Activated T-cell treated with anti-CD3 and anti-CD28 coated beads, Interleukin-2, amount 50 U/mL, for 72 hours (primary cell): ENCODE data around the gene GDF2. TPM values are rescaled to one million over a fixed set of nuclear protein-coding genes. Genes with fewer than 3 reads are reported as not detected.

ENCODE experiments used
- ATAC-seq, 2 donors: fragments of 150-1000 bp; cut with Tn5 transposase; replicated peaks in 1 of 2; 2 replicates each; pipeline ENCODE4 v1.10.0; 2021; ENCODE audit warnings: moderate library complexity in 2 of 2, mild to moderate bottlenecking in 1 of 2
- DNase-seq, 2 donors: peaks; one replicate each; pipeline ENCODE4 v3.0.0; 2021 to 2022; ENCODE audit warnings: mixed read lengths in 1 of 2
- H3K27ac Mint-ChIP-seq: one replicate; pipeline ENCODE4 v1.8.0; 2022; ENCODE audit warnings: mild to moderate bottlenecking, moderate library complexity, mixed read lengths
- H3K27me3 Mint-ChIP-seq: one replicate; pipeline ENCODE4 v1.8.0; 2022; ENCODE audit warnings: low read depth, mixed read lengths
- H3K36me3 Mint-ChIP-seq, 2 donors: one replicate each; pipeline ENCODE4 v1.8.0; 2022; ENCODE audit warnings: mixed read lengths in 2 of 2, mild to moderate bottlenecking in 1 of 2; ENCODE audit not compliant: insufficient read depth in 2 of 2
- H3K4me1 Mint-ChIP-seq: one replicate; pipeline ENCODE4 v1.8.0; 2022; ENCODE audit warnings: low read depth, mixed read lengths
- H3K4me3 Mint-ChIP-seq, 2 donors: one replicate each; pipeline ENCODE4 v1.8.0; 2022; ENCODE audit warnings: mild to moderate bottlenecking in 2 of 2, mixed read lengths in 2 of 2, moderate library complexity in 2 of 2
- H3K9me3 Mint-ChIP-seq, 2 donors: one replicate each; pipeline ENCODE4 v1.8.0; 2022; ENCODE audit warnings: mixed read lengths in 2 of 2
- total RNA-seq, 2 donors: library from RNA; stranded (reverse); gene quantifications; one replicate each; pipeline ENCODE4 v1.2.3, GENCODE V29; 2022

GDF2 gene
- total RNA-seq, 2 donors from 2014 or later = not detected

GRCh38 chr10:47348661-47349470, 26.6 kb downstream of the GDF2 start:
- H3K27ac Mint-ChIP-seq = no peak overlapping the region
- H3K9me3 Mint-ChIP-seq = no peaks in the 10 kb centered on the region
- H3K4me3 Mint-ChIP-seq = no peak overlapping the region
- no peaks in the 10 kb centered on the region for H3K27me3 Mint-ChIP-seq
- H3K36me3 Mint-ChIP-seq = no peaks in the 10 kb centered on the region
- DNase-seq (no peak), ATAC-seq (no peak)
- no peaks in the 10 kb centered on the region for H3K4me1 Mint-ChIP-seq

DNA sequence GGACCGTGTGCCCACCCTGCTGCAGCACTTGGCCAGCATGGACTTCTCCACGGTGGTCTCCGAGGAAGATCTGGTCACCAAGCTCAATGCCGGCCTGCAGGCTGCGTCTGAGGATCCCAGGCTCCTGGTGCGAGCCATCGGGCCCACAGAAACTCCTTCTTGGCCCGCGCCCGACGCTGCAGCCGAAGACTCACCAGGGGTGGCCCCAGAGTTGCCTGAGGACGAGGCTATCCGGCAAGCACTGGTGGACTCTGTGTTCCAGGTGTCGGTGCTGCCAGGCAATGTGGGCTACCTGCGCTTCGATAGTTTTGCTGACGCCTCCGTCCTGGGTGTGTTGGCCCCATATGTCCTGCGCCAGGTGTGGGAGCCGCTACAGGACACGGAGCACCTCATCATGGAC, 27.3 kb downstream of the GDF2 start:
- DNase-seq (no peak), ATAC-seq (no peak)
- Mint-ChIP-seq H3K9me3 (no peaks in the 10 kb centered on the region), H3K27ac (no peak overlapping the region), H3K36me3 (no peaks in the 10 kb centered on the region), H3K4me1 (no peaks in the 10 kb centered on the region), H3K27me3 (no peaks in the 10 kb centered on the region), H3K4me3 (no peak overlapping the region)

- H3K9me3 Mint-ChIP-seq = no peaks in the 10 kb centered on the region
- H3K4me1 Mint-ChIP-seq = no peaks in the 10 kb centered on the region
- DNase-seq (no peak), ATAC-seq (no peak)
- H3K36me3 Mint-ChIP-seq = no peaks in the 10 kb centered on the region
- H3K27ac Mint-ChIP-seq = no peak overlapping the region
- H3K27me3 Mint-ChIP-seq = no peaks in the 10 kb centered on the region
- no peak overlapping the region for H3K4me3 Mint-ChIP-seq
These were observed 27.7 kb downstream of the GDF2 start for GRCh38 chr10:47349941-47350371.

- H3K9me3 Mint-ChIP-seq = no peaks in the 10 kb centered on the region
- ATAC-seq (no peak), DNase-seq (no peak)
- H3K27ac Mint-ChIP-seq = no peak overlapping the region
- no peaks in the 10 kb centered on the region for H3K36me3 Mint-ChIP-seq
- no peaks in the 10 kb centered on the region for H3K27me3 Mint-ChIP-seq
- no peak overlapping the region for H3K4me3 Mint-ChIP-seq
- no peaks in the 10 kb centered on the region for H3K4me1 Mint-ChIP-seq
These were observed 28.7 kb downstream of the GDF2 start for GRCh38 chr10:47350671-47351640.

DNA sequence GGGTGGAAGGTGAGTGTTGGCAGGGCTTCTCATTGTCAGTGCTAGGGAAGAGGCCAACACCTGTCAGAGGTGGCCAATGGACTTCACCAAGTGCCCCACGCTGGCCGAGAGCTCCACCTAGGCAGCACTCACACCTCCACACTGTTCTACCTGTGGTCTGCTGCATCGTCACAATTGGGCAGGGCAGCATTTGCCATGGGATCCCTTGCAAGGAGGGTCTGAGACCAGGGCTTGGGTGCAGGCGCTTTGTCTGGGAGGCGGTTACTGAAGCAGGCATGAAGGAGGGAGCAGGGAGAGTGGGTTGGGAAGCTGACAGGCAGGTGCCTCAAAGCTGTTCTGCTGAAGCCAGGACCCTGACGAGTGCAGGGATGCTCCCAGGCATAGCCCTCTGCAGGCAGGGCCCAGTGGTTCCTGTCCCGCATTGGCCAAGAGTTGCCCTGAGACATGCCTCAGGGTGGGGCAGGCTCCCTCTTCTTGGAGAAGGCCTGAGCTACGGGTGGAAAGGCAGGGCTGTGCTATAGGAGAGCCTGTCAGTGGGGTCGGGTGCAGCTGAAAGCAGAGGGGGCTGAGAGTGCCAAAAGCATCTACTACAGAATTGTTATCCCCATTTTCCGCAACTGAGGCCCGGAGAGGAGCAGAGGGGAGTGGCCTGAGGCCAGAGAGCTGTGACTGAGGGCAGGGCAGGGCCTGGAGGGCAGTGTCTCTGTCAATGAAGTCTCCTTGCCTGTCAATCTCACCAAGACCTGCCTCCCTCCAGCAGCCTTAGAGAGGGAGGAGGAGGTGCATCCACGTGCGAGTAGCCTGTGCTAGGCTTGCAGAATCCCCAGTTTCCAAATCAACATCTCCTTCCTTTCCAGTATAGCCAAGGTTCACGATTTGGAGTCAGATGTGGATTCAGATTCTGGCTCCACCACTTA, 29.9 kb downstream of the GDF2 start:
- no peak for ATAC-seq
- no peak for DNase-seq
- no peak overlapping the region for H3K27ac Mint-ChIP-seq
- H3K27me3 Mint-ChIP-seq = no peaks in the 10 kb centered on the region
- no peak overlapping the region for H3K4me3 Mint-ChIP-seq
- no peaks in the 10 kb centered on the region for H3K36me3 Mint-ChIP-seq
- no peaks in the 10 kb centered on the region for H3K9me3 Mint-ChIP-seq
- H3K4me1 Mint-ChIP-seq = no peaks in the 10 kb centered on the region

- ATAC-seq = no peak
- Mint-ChIP-seq H3K9me3 (no peaks in the 10 kb centered on the region), H3K36me3 (no peaks in the 10 kb centered on the region), H3K27ac (no peak overlapping the region), H3K4me1 (no peaks in the 10 kb centered on the region), H3K4me3 (no peak overlapping the region), H3K27me3 (no peaks in the 10 kb centered on the region)
- DNase-seq = no peak
These were observed 31.1 kb downstream of the GDF2 start for GRCh38 chr10:47353351-47353750.

DNA sequence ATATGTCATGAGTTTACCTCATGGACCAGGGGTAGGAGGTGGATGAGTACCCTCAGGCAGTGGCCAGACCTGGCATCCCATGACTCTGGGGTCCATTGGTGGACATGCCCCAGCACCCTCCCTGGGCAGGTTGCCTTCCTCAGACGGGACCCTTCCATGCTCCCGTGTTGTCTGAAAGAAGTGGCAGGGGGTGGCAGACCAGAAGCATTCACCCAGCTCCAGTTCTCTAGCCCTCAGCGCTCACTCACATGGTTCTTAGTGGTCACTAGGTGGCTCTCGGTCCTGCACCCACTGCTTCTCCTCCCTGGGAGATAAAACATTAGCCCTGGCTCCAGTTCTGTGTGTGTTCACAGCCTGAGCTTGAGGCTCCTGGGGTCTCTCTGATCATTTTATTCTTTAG, 31.9 kb downstream of the GDF2 start:
- Mint-ChIP-seq H3K4me1 (no peaks in the 10 kb centered on the region), H3K36me3 (no peaks in the 10 kb centered on the region), H3K9me3 (no peaks in the 10 kb centered on the region), H3K27me3 (no peaks in the 10 kb centered on the region), H3K27ac (no peak overlapping the region), H3K4me3 (no peak overlapping the region)
- ATAC-seq (no peak), DNase-seq (no peak)

GRCh38 chr10:47354900-47355299, 32.6 kb downstream of the GDF2 start:
- ATAC-seq = no peak
- Mint-ChIP-seq H3K27ac (no peak overlapping the region), H3K27me3 (no peaks in the 10 kb centered on the region), H3K36me3 (no peaks in the 10 kb centered on the region), H3K4me1 (no peaks in the 10 kb centered on the region), H3K4me3 (no peak overlapping the region), H3K9me3 (no peaks in the 10 kb centered on the region)
- no peak for DNase-seq

GRCh38 chr10:47356708-47357107, 34.5 kb downstream of the GDF2 start:
- ATAC-seq (no peak), DNase-seq (no peak)
- H3K27me3 Mint-ChIP-seq = no peaks in the 10 kb centered on the region
- no peaks in the 10 kb centered on the region for H3K36me3 Mint-ChIP-seq
- H3K9me3 Mint-ChIP-seq = no peaks in the 10 kb centered on the region
- H3K4me3 Mint-ChIP-seq = no peak overlapping the region
- H3K4me1 Mint-ChIP-seq = no peaks in the 10 kb centered on the region
- H3K27ac Mint-ChIP-seq = no peak overlapping the region

DNA sequence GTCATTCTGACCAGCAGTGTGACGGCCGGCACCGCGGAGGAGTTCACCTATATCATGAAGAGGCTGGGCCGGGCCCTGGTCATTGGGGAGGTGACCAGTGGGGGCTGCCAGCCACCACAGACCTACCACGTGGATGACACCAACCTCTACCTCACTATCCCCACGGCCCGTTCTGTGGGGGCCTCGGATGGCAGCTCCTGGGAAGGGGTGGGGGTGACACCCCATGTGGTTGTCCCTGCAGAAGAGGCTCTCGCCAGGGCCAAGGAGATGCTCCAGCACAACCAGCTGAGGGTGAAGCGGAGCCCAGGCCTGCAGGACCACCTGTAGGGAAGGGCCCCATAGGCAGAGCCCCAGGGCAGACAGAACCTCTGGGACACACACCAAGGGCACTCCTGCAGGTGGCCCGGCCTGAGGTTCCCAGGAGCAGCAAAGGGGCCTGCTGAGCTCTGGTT, 34.9 kb downstream of the GDF2 start:
- Mint-ChIP-seq H3K4me3 (no peak overlapping the region), H3K9me3 (no peaks in the 10 kb centered on the region), H3K27me3 (no peaks in the 10 kb centered on the region), H3K4me1 (no peaks in the 10 kb centered on the region), H3K36me3 (no peaks in the 10 kb centered on the region), H3K27ac (no peak overlapping the region)
- ATAC-seq (no peak), DNase-seq (no peak)

GRCh38 chr10:47357911-47358310, 35.7 kb downstream of the GDF2 start:
- H3K27ac Mint-ChIP-seq = no peak overlapping the region
- H3K4me3 Mint-ChIP-seq = no peak overlapping the region
- H3K4me1 Mint-ChIP-seq = no peaks in the 10 kb centered on the region
- H3K36me3 Mint-ChIP-seq = no peaks in the 10 kb centered on the region
- DNase-seq = no peak
- no peaks in the 10 kb centered on the region for H3K27me3 Mint-ChIP-seq
- no peaks in the 10 kb centered on the region for H3K9me3 Mint-ChIP-seq
- no peak for ATAC-seq

DNA sequence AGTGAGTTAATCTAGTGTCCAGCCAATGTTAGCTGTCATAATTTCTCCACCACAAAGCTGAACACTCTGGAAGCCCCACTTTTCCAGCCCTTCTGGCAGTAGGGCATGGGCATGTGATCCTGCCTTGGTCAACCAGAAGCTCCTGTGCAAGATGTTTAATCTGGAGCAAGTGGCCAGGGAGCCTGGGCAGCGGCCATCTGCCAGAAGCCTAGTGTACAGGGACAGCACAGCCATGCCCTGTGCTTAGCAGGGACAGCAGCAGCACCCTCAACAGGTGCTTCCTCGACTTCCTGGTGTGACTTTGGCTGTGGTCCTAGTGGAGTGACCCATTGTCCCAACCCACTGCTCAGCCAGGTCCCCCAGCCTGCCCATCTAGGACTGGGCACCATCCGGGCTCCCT, 36.2 kb downstream of the GDF2 start:
- Mint-ChIP-seq H3K4me1 (no peaks in the 10 kb centered on the region), H3K27me3 (no peaks in the 10 kb centered on the region), H3K9me3 (no peaks in the 10 kb centered on the region), H3K4me3 (no peak overlapping the region), H3K27ac (no peak overlapping the region), H3K36me3 (no peaks in the 10 kb centered on the region)
- no peak for ATAC-seq
- no peak for DNase-seq
